Activated CD8-positive, alpha-beta memory T cell treated with anti-CD3 and anti-CD28 coated beads for 36 hours (primary cell): Measurements from ENCODE around the gene MCCC1. TPM values are rescaled to one million over a fixed set of nuclear protein-coding genes. Genes with fewer than 3 reads are reported as not detected.

Experiments used
- CTCF ChIA-PET: fragments of 350-600 bp; sonication (Branson Sonifier 250); formaldehyde crosslinking; loops from one replicate; lab custom pipeline; 2021; ENCODE audit warnings: antibody characterized with exemption; lab: Charles Lee
- POLR2A ChIA-PET: fragments of 350-600 bp; sonication (Branson Sonifier 250); formaldehyde crosslinking; loops from one replicate; lab custom pipeline; 2021; ENCODE audit warnings: antibody characterized with exemption; lab: Charles Lee
- total RNA-seq, 2 experiments: library from RNA; stranded (reverse); gene quantifications; one replicate each; pipeline ENCODE4 v1.2.3, GENCODE V29; 2021

MCCC1 gene
- total RNA-seq, 2 experiments from 2014 or later = 33.9 to 35.8 TPM

- CTCF ChIA-PET = interaction anchor here (0.7 kb wide), 1 partner anchor 60 kb away, joined by 3 read pairs; no protein-coding TSS in a partner anchor
- POLR2A ChIA-PET = interaction anchor here (1.6 kb wide), 1 partner anchor 9 kb away, joined by 4 read pairs; no protein-coding TSS in a partner anchor
Observed at GRCh38 chr3:182969277-182969676, 130.0 kb downstream of the MCCC1 start.

- POLR2A ChIA-PET = interaction anchor here (1.6 kb wide), 1 partner anchor 11 kb away, joined by 4 read pairs; no protein-coding TSS in a partner anchor
- CTCF ChIA-PET = no interaction called here
Observed at GRCh38 chr3:182967218-182968204, 131.8 kb downstream of the MCCC1 start.

- ChIA-PET CTCF (interaction anchor here (1.1 kb wide), 1 partner anchor 15 kb away, joined by 3 read pairs; no protein-coding TSS in a partner anchor), POLR2A (no interaction called here)
Observed at GRCh38 chr3:182965861-182966366, 133.4 kb downstream of the MCCC1 start.

Other genes starting within 250 kb of the MCCC1 start
- 10 to 100 TPM; 54.4 to 64.3 TPM for gene DCUN1D1, start 119.0 kb downstream of the MCCC1 start, total RNA-seq
- gene LAMP3, start 63.2 kb upstream of the MCCC1 start, total RNA-seq = 1 to 10 TPM; 1.7 to 1.8 TPM
- 10 to 100 TPM; 19.6 to 21.0 TPM for gene B3GNT5, start 153.8 kb upstream of the MCCC1 start, total RNA-seq